Measurements from ENCODE around the gene CLEC7A. TPM values are rescaled to one million over a fixed set of nuclear protein-coding genes. Genes with fewer than 3 reads are reported as not detected.

CLEC7A gene
- total RNA-seq, 1 experiment from 2014 or later: not detected

DNA sequence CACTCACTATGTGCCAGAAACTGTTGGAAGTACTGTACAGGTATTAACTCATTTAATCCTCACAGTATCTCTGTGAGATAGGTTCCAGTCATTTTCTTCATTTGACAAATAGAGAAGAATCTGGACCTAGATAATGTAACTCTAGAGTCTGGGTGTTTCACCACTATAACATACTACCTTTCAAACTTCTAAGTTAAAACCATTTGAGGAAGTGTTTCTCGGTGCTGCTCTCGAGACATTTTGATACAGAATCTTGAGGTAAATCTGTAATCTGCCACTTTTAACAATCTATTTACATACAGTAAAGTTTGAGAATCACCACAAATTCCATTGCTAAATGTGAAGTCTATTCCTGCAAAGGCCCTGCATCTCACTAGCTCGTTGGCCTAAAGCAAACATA, 33.1 kb upstream of the CLEC7A start (continued):
- TF ChIP-seq, protein P1, sequence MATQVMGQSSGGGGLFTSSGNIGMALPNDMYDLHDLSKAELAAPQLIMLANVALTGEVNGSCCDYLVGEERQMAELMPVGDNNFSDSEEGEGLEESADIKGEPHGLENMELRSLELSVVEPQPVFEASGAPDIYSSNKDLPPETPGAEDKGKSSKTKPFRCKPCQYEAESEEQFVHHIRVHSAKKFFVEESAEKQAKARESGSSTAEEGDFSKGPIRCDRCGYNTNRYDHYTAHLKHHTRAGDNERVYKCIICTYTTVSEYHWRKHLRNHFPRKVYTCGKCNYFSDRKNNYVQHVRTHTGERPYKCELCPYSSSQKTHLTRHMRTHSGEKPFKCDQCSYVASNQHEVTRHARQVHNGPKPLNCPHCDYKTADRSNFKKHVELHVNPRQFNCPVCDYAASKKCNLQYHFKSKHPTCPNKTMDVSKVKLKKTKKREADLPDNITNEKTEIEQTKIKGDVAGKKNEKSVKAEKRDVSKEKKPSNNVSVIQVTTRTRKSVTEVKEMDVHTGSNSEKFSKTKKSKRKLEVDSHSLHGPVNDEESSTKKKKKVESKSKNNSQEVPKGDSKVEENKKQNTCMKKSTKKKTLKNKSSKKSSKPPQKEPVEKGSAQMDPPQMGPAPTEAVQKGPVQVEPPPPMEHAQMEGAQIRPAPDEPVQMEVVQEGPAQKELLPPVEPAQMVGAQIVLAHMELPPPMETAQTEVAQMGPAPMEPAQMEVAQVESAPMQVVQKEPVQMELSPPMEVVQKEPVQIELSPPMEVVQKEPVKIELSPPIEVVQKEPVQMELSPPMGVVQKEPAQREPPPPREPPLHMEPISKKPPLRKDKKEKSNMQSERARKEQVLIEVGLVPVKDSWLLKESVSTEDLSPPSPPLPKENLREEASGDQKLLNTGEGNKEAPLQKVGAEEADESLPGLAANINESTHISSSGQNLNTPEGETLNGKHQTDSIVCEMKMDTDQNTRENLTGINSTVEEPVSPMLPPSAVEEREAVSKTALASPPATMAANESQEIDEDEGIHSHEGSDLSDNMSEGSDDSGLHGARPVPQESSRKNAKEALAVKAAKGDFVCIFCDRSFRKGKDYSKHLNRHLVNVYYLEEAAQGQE (IDR thresholded peaks at IDR 0.05; ENCODE audit: low read depth): no peak
- TF ChIP-seq ZNF274 (IDR thresholded peaks at IDR 0.05; ENCODE audit: low read depth, low read length) (no peak), SP1 (IDR thresholded peaks at IDR 0.05; ENCODE audit: low read depth) (no peak), POLR2A (IDR thresholded peaks at IDR 0.05; ENCODE audit: borderline replicate concordance, extremely low read depth, insufficient read depth, insufficient read length) (no peak), JUND (IDR thresholded peaks at IDR 0.05) (no peak), CBX3 (IDR thresholded peaks at IDR 0.05; ENCODE audit: low read depth) (no peak), ZFX (IDR thresholded peaks at IDR 0.05) (no peak), EGR1 (IDR thresholded peaks at IDR 0.05; ENCODE audit: low read depth) (no peak)
- TF ChIP-seq, protein P2, sequence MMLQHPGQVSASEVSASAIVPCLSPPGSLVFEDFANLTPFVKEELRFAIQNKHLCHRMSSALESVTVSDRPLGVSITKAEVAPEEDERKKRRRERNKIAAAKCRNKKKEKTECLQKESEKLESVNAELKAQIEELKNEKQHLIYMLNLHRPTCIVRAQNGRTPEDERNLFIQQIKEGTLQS (IDR thresholded peaks at IDR 0.05): no peak
- TF ChIP-seq, protein P3, sequence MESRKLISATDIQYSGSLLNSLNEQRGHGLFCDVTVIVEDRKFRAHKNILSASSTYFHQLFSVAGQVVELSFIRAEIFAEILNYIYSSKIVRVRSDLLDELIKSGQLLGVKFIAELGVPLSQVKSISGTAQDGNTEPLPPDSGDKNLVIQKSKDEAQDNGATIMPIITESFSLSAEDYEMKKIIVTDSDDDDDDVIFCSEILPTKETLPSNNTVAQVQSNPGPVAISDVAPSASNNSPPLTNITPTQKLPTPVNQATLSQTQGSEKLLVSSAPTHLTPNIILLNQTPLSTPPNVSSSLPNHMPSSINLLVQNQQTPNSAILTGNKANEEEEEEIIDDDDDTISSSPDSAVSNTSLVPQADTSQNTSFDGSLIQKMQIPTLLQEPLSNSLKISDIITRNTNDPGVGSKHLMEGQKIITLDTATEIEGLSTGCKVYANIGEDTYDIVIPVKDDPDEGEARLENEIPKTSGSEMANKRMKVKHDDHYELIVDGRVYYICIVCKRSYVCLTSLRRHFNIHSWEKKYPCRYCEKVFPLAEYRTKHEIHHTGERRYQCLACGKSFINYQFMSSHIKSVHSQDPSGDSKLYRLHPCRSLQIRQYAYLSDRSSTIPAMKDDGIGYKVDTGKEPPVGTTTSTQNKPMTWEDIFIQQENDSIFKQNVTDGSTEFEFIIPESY (IDR thresholded peaks at IDR 0.05; ENCODE audit: extremely low read depth, insufficient replicate concordance, low read length): no peak
